Endothelial cell of umbilical vein (primary cell): Measurements from ENCODE around the gene TNIK. TPM values are rescaled to one million over a fixed set of nuclear protein-coding genes. Genes with fewer than 3 reads are reported as not detected.

Experiments used
- BruUV-seq: library from RNA; stranded (reverse); fragments of 400-500 nt; replicated peaks from 2 replicates; lab custom pipeline; 2021; lab: Mats Ljungman, UMichigan
- CTCF ChIA-PET: fragments of 300-600, 350-600 bp; sonication (Branson Sonifier 250); formaldehyde crosslinking; loops from one replicate; lab custom pipeline; 2021; ENCODE audit warnings: antibody characterized with exemption, inconsistent platforms; lab: Charles Lee
- POLR2A ChIA-PET: fragments of 300-600, 350-600 bp; sonication (Branson Sonifier 250); formaldehyde crosslinking; loops from one replicate; lab custom pipeline; 2021; ENCODE audit warnings: antibody characterized with exemption, inconsistent platforms; lab: Charles Lee
- DNase-seq: peaks from one replicate; pipeline ENCODE4 v3.0.0-alpha.2; 2011; ENCODE audit warnings: low read depth, low spot score
- FAIRE-seq: peaks from 2 replicates; lab custom pipeline; 2011; peaks lifted over from hg19 to GRCh38; lab: Jason Lieb, UNC
- H2AFZ ChIP-seq: 2 replicates; pipeline ENCODE4 v1.6.0; 2012; ENCODE audit warnings: low read depth, low read length, control low read depth, inconsistent platforms
- H3K27ac ChIP-seq: 2 replicates; pipeline ENCODE4 v1.5.1; 2011; ENCODE audit warnings: low read depth, mild to moderate bottlenecking, control low read depth, low read length, moderate library complexity; ENCODE audit not compliant: insufficient read depth
- H3K27me3 ChIP-seq, 2 experiments: 2 replicates each; pipeline versions ENCODE4 v1.6.0 to v1.6.1; 2011; ENCODE audit warnings: low read length in 2 of 2, mixed read lengths in 1 of 2; ENCODE audit not compliant: control insufficient read depth in 2 of 2, insufficient read depth in 2 of 2
- H3K36me3 ChIP-seq, 2 experiments: 2 replicates in 1 of 2; 3 replicates in 1 of 2; pipeline ENCODE4 v1.5.1; 2011; ENCODE audit warnings: low read length in 2 of 2, mild to moderate bottlenecking in 1 of 2, moderate library complexity in 1 of 2; ENCODE audit not compliant: control insufficient read depth in 2 of 2, insufficient read depth in 2 of 2; ENCODE audit errors: extremely low read depth in 1 of 2
- H3K4me1 ChIP-seq: 3 replicates; pipeline ENCODE4 v1.5.1; 2011; ENCODE audit warnings: mild to moderate bottlenecking, low read length; ENCODE audit not compliant: control insufficient read depth, insufficient read depth; ENCODE audit errors: extremely low read depth
- H3K4me2 ChIP-seq: 2 replicates; pipeline ENCODE4 v1.6.1; 2011; ENCODE audit warnings: low read length, control low read depth, mixed read lengths; ENCODE audit not compliant: insufficient read depth
- H3K4me3 ChIP-seq, 3 experiments: fragments of 200-600 bp in 1 of 3; sonication (generic), shearing (Covaris generic) in 1 of 3; replicated peaks in 1 of 3; 2 replicates each; pipeline ENCODE4 v1.5.1; 2011 to 2016; ENCODE audit warnings: control low read depth in 3 of 3, low read length in 3 of 3, mild to moderate bottlenecking in 2 of 3, inconsistent platforms in 1 of 3, low read depth in 1 of 3, moderate library complexity in 1 of 3; ENCODE audit not compliant: insufficient read depth in 1 of 3
- H3K79me2 ChIP-seq: 2 replicates; pipeline ENCODE4 v1.6.0; 2012; ENCODE audit warnings: low read length, inconsistent platforms; ENCODE audit not compliant: control insufficient read depth, insufficient read depth
- H3K9ac ChIP-seq: replicated peaks from 2 replicates; pipeline ENCODE3; 2011; ENCODE audit warnings: low read length, control low read depth; ENCODE audit not compliant: insufficient read depth; ENCODE audit errors: extremely low read depth
- H3K9me1 ChIP-seq: replicated peaks from 3 replicates; pipeline ENCODE4 v1.6.0; 2011; ENCODE audit warnings: mild to moderate bottlenecking, low read length; ENCODE audit not compliant: control insufficient read depth, insufficient read depth; ENCODE audit errors: extremely low read depth
- H3K9me3 ChIP-seq: replicated peaks from 2 replicates; pipeline ENCODE4 v1.5.1; 2012; ENCODE audit warnings: low read length, inconsistent platforms; ENCODE audit not compliant: control insufficient read depth, insufficient read depth
- H4K20me1 ChIP-seq: replicated peaks from 2 replicates; pipeline ENCODE3; 2011; ENCODE audit warnings: mild to moderate bottlenecking, low read length; ENCODE audit not compliant: control insufficient read depth, insufficient read depth; ENCODE audit errors: extremely low read depth
- FOS ChIP-seq: IDR thresholded peaks from 2 replicates; pipeline ENCODE4 v1.6.1; 2011; ENCODE audit warnings: mild to moderate bottlenecking, low read length, moderate library complexity, borderline replicate concordance; ENCODE audit not compliant: insufficient read depth
- POLR2AphosphoS5 ChIP-seq: IDR thresholded peaks from 2 replicates; pipeline ENCODE4 v1.6.1; 2012; ENCODE audit warnings: low read depth, mild to moderate bottlenecking, control low read depth, low read length, moderate library complexity; ENCODE audit not compliant: insufficient read depth
- dilution Hi-C: fragments of 300-500 bp; cut with MboI; formaldehyde crosslinking; loops from one replicate; pipeline ENCODE4 v1.15.0; 2019; ENCODE audit warnings: low sequenced_read_pairs; ENCODE audit not compliant: extremely low pct_ligation_motif_present
- intact Hi-C: fragments of 100-400 bp; cut with micrococcal nuclease; formaldehyde crosslinking; loops from one replicate; pipeline ENCODE4 v1.10.0; 2022
- polyA plus RNA-seq, 4 experiments: library from polyadenylated mRNA; depleted of rRNA in 3 of 4; stranded (reverse) in 3 of 4; unstranded in 1 of 4; fragments of >200 nt; gene quantifications; 2 replicates each; pipeline versions ENCODE4 v1.2.1 to v1.2.3, GENCODE V29; 2011 to 2012; ENCODE audit warnings: missing spikeins in 1 of 4
- total RNA-seq: library from RNA; stranded (reverse); gene quantifications from 2 replicates; pipeline ENCODE4 v1.2.3, GENCODE V29; 2021
- TF ChIP-seq, protein P1 (sequence below): IDR thresholded peaks from 2 replicates; pipeline ENCODE4 v1.6.1; 2011; ENCODE audit not compliant: insufficient read depth, insufficient read length
- TF ChIP-seq, protein P2 (sequence below), 2 donors: IDR thresholded peaks; 1 replicate in 1 of 2; 2 replicates in 1 of 2; pipeline ENCODE4 v1.5.1; 2011; ENCODE audit warnings: low read length in 2 of 2, mild to moderate bottlenecking in 2 of 2, moderate library complexity in 2 of 2, control low read depth in 1 of 2, inconsistent platforms in 1 of 2, low read depth in 1 of 2; ENCODE audit not compliant: insufficient read depth in 1 of 2; ENCODE audit errors: extremely low read depth in 1 of 2

TNIK gene
- total and polyA plus RNA-seq, 2 donors (not counting 3 experiments of a cell fraction or from before 2014, with no cell fraction given) = 10.9 to 39.7 TPM

DNA sequence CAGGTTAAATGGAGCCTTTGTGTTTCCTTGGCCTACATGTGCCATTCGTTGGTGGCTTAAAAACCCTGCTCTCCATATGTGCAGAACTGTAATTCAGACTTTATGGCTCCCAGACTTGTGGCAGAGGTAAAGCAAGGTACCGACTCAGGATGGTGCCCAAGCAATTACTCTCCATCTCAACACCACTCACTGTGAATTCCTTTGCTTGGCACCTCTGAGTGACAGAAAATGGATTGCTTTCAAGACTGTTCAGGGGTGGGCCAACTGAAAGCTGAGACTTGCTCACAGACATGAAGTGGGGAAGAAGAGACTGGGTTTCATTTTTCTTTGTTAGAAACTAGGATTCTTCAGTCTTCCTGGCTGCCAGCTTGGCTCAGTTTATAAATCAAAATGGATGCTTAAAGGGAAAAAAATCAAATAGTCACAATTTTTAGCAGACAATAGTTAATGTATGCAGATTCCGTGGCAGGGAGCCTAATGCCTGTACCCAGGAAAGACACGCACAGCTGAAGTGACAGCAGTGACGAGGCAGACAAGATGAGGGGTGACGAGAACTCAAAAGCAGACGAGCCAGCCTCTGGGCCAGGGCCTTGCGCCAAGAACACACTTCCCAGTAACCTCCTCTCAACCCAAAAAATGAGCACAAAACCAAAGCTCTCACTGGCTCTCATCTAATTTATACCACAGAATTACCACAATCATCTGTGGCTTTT, 225.8 kb downstream of the TNIK start:
- Histone ChIP-seq H3K79me2 (no peaks in the 10 kb centered on the region), H3K9ac (no peak overlapping the region), H3K4me1 (peaks cover 10% of the 10 kb centered on the region), H3K9me3 (no peaks in the 10 kb centered on the region), H3K27me3 (no peaks in the 10 kb centered on the region), H3K4me3 (no peak overlapping the region), H3K36me3 (no peaks in the 10 kb centered on the region), H3K4me2 (no peak overlapping the region), H4K20me1 (no peaks in the 10 kb centered on the region), H3K27ac (no peak overlapping the region), H3K9me1 (no peaks in the 10 kb centered on the region), H2AFZ (no peak overlapping the region)
- FAIRE-seq (no peak), DNase-seq (no peak)
- TF ChIP-seq POLR2AphosphoS5 = no peak
- TF ChIP-seq, protein P1, sequence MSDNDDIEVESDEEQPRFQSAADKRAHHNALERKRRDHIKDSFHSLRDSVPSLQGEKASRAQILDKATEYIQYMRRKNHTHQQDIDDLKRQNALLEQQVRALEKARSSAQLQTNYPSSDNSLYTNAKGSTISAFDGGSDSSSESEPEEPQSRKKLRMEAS = no peak
- TF ChIP-seq, protein P2, sequence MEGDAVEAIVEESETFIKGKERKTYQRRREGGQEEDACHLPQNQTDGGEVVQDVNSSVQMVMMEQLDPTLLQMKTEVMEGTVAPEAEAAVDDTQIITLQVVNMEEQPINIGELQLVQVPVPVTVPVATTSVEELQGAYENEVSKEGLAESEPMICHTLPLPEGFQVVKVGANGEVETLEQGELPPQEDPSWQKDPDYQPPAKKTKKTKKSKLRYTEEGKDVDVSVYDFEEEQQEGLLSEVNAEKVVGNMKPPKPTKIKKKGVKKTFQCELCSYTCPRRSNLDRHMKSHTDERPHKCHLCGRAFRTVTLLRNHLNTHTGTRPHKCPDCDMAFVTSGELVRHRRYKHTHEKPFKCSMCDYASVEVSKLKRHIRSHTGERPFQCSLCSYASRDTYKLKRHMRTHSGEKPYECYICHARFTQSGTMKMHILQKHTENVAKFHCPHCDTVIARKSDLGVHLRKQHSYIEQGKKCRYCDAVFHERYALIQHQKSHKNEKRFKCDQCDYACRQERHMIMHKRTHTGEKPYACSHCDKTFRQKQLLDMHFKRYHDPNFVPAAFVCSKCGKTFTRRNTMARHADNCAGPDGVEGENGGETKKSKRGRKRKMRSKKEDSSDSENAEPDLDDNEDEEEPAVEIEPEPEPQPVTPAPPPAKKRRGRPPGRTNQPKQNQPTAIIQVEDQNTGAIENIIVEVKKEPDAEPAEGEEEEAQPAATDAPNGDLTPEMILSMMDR (IDR thresholded peaks at IDR 0.05; ENCODE audit: extremely low read depth in 1 of 2, insufficient read depth in 1 of 2, low read depth in 1 of 2, low read length in 2 of 2) = no peak
- ChIA-PET POLR2A (no interaction called here), CTCF (no interaction called here)
- dilution Hi-C loops (no loop called here), intact Hi-C loops (no loop called here)
- BruUV-seq = no TSS peak

DNA sequence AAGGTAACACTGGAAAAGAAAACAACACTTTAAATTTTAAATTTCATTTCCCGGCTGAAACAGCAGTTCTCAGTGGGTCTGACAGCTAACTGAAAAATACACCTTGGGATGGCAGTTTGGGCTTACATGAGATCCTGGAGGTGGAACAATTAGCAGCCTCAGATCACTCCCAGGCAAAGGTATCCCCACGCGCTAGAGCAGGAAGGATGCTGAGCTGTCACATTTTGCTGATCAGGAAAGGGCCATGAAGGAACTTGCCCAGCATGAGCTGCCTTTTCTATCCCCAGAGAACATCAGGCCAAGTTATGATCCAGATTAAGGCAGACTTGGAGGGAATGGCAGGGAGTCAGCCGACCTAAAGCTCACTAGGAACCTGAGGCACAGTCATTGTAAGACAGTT, 228.8 kb downstream of the TNIK start:
- H3K4me2 ChIP-seq = no peak overlapping the region
- ChIA-PET CTCF (interaction anchor here (0.6 to 1.5 kb wide), 6 partner anchors 9 to 273 kb away, joined by 3 to 6 read pairs (median 4); no protein-coding TSS in a partner anchor), POLR2A (interaction anchor here (0.7 kb wide), 1 partner anchor 11 kb away, joined by 4 read pairs; no protein-coding TSS in a partner anchor)
- intact Hi-C loops = no loop called here
- BruUV-seq = no TSS peak
- H3K27ac ChIP-seq = no peak overlapping the region
- dilution Hi-C loops = no loop called here
- H3K4me1 ChIP-seq = peaks cover 10% of the 10 kb centered on the region
- no peaks in the 10 kb centered on the region for H4K20me1 ChIP-seq
- no peaks in the 10 kb centered on the region for H3K9me1 ChIP-seq
- peak; percentile 8 for FAIRE-seq
- H3K4me3 ChIP-seq = no peak overlapping the region
- H3K36me3 ChIP-seq = no peaks in the 10 kb centered on the region
- no peaks in the 10 kb centered on the region for H3K9me3 ChIP-seq
- no peak overlapping the region for H3K9ac ChIP-seq
- H2AFZ ChIP-seq = no peak overlapping the region
- H3K27me3 ChIP-seq = no peaks in the 10 kb centered on the region
- H3K79me2 ChIP-seq = no peaks in the 10 kb centered on the region
- no peak for TF ChIP-seq FOS
- TF ChIP-seq, protein P1 = no peak
- DNase-seq = no peak
